ENCODE results near the gene EXOC6B.
A peak's percentile ranks its signal among the peaks of the same experiment; 100 is the strongest.

The EXOC6B gene

DNA sequence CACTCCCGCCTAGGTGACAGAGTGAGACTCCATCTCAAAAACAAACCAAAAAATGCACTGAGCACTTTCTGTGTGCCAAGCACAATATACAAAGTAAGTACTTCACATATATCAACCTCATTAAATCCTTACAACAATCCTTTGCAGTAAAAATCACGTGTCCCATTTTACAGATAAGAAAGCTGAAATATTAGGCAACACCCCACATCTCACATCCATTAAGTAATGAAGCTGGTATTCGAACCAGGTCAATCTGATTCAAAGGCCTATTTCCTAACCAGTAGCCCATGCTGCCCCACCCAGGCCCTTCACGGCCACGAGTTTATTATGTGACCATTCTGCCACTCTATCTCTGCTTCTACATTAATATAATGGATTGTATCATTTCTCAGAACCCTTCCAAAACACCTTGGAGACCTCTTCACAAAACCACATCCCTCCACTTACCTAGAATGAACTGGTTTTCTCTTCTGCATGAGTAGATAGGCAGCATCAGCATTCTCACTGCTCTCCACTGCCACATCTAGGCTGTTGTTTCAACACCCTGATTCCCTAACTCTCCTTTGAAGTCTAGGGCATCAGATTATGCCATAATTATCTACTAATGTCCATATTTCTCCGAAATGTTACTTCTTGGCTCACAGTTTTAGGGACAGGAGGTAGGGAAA, 3.1 kb upstream of the EXOC6B start:
- no peak for DNase-seq (ENCODE audit: low spot score)

GRCh38 chr2:72827966-72828646, 2.3 kb upstream of the EXOC6B start:
- DNase-seq (ENCODE audit: low spot score): no peak

DNA sequence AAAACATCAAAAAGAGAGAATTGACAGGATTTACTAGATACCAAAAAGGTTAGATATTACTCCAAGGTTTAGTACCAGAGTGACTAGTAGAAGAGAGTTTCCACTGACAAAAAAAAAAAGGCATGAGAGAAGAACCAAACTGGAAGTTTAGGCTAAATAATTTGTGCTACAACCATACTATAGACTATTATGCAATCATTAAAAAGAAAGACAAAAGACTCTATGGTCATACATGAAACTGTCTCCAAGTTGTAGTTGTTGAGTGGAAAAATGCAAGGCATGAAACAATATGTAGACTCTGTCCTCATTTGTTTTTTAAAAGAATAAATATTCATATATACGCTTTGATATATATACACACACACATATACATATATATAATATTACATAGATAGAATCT, 1.7 kb upstream of the EXOC6B start:
- no peak for DNase-seq (ENCODE audit: low spot score)

DNA sequence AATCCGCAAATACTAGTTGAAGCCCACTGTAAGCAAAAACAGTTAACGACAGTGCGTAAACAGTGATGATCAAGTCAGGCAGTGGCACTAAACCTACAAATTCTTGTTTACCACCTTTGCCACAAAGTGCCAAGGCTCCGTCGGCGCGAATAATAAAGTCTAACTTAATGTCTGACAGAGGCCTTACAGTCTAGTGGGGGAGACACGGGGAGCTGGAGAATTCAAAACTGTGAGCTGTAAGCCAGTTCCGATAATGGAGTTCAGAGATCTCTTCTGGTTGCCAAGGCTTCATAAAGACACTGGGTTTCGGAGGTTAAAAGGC, 284 bp upstream of the EXOC6B start:
- no peak for DNase-seq (ENCODE audit: low spot score)

GRCh38 chr2:72824224-72824842, 1.5 kb downstream of the EXOC6B start:
- no peak for DNase-seq (ENCODE audit: low spot score)

DNA sequence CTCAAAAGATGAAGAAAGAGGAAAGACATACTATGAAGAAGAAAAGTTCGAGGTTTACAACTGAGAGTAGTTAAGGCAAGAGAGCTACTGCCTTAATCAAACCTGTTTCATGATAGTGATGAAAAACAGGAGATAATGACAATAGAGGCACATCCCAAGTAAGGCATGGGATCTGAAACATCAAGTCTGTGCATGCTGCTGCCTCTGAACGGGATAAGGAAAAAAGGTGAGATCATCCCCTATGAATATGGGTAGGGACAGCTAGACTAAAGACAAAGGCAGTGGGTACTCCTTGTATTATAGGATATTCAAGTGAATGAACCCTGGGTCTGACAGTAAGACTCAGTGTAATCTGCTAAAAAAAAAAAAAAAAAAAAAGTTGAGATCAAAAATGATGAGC, 3.0 kb downstream of the EXOC6B start:
- DNase-seq (ENCODE audit: low spot score): no peak

- no peak for DNase-seq (ENCODE audit: low spot score)
Observed at GRCh38 chr2:72821983-72822382, 3.9 kb downstream of the EXOC6B start.

DNA sequence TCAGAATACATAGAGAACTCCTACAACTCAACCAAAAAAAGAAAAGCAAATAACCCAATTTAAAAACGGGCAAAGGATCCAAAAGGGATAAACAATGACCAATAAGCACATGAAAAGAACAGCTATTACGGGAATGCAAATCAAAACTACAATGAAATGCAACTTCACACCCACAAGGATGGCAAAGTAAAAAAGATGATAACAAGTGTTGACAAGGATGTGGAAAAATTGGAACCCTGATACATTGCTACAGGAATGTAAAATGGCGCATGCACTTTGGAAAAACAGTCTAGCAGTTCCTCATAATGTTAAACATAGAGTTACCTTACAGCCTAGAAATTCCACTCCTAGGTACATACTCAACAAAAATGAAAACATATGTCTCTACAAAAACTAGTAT, 4.7 kb downstream of the EXOC6B start:
- no peak for DNase-seq (ENCODE audit: low spot score)

DNA sequence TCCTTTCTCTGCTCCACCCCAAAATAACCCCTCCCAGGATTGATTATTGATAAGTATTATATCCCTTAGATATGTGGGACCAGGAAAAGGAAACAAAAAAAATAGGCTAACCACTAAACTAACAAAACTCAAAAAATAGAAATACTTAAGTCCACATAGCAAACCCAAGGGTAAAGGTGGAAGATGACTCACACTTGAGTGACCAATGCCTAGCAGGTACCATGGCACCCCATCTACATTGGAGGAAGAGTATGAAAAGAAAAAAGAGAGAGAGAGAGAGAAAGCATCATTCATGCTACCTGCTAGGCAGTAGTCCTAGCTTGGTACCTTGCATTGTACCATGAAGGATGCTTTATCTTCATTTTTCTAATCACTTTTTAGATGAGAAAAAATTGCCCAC, 6.3 kb downstream of the EXOC6B start:
- DNase-seq (ENCODE audit: low spot score): no peak

- no peak for DNase-seq (ENCODE audit: low spot score)
Observed at GRCh38 chr2:72815655-72816278, 10.1 kb downstream of the EXOC6B start.

GRCh38 chr2:72813841-72814240, 12.0 kb downstream of the EXOC6B start:
- DNase-seq (ENCODE audit: low spot score): peak; percentile 27

DNA sequence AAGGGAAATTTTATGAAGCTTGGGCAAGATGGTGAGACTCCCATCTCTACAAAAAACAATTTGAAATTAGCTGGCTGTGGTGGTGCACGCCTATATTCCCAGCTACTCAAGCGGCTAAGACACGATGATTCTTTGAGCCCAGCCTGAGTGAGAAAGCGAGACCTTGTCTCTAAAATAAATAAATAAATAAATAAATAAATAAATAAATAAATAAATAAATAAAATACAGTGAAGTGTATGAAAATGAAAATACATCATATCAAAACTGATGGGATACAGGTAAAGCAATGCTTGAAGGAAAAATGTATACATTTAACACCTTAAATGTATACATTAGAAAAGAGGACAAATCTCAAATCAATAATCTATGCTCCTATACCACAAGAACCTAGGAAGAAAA, 15.7 kb downstream of the EXOC6B start:
- DNase-seq (ENCODE audit: low spot score): no peak

DNA sequence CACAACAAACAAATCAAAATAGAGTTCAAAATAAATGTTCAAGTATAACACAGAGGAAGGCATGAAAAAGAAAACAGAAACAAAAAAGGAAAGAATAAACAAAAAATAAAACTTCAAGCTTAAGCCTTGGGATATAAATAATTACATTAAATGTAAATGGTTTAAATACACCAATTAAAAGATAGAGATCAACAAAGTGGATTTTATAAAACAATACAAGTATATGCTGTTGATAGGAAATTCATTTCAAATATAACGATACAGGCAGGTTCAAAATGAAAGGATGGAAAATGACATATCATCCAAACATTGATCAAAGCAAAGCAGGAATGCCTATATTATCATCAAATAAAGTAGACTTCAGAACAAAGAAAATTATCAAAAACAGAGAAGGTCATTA, 16.7 kb downstream of the EXOC6B start:
- no peak for DNase-seq (ENCODE audit: low spot score)

- DNase-seq (ENCODE audit: low spot score): no peak
Observed at GRCh38 chr2:72806280-72806945, 19.4 kb downstream of the EXOC6B start.

GRCh38 chr2:72803626-72804320, 22.1 kb downstream of the EXOC6B start:
- DNase-seq (ENCODE audit: low spot score): no peak

GRCh38 chr2:72803151-72803550, 22.7 kb downstream of the EXOC6B start:
- peak; percentile 44 for DNase-seq (ENCODE audit: low spot score)

- DNase-seq (ENCODE audit: low spot score): no peak
Observed at GRCh38 chr2:72800492-72800891, 25.3 kb downstream of the EXOC6B start.

- no peak for DNase-seq (ENCODE audit: low spot score)
Observed at GRCh38 chr2:72797740-72798139, 28.1 kb downstream of the EXOC6B start.

DNA sequence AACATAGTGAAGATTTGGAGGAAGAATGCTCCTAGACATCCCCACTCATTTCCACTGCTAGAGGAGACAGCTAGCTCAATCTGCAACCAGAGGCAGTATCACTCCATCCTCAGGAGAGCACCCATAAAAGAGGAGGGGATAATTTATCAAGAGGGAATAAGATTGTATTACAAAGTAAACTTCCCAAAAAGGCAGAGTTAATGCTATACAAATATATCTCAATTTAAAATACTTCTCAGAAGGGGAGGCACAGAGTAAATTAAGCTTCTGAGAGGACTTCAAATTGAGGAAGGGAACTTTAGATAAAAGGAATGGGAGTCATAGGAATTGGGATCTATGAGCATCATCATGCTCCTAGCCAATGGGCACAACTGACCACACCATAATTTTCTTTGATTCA, 29.1 kb downstream of the EXOC6B start:
- DNase-seq (ENCODE audit: low spot score): no peak

- DNase-seq (ENCODE audit: low spot score): no peak
Observed at GRCh38 chr2:72794572-72794971, 31.3 kb downstream of the EXOC6B start.

GRCh38 chr2:72793798-72794440, 31.9 kb downstream of the EXOC6B start:
- DNase-seq (ENCODE audit: low spot score): no peak

- no peak for DNase-seq (ENCODE audit: low spot score)
Observed at GRCh38 chr2:72789241-72789640, 36.6 kb downstream of the EXOC6B start.

Data from Ammon's horn (tissue), 1 donor.